Heart right ventricle (tissue), 16 donors: ENCODE measurements around the gene CTU2. TPM values are rescaled to one million over a fixed set of nuclear protein-coding genes. Genes with fewer than 3 reads are reported as not detected.

Source experiments
- ATAC-seq, 8 donors: fragments of 200-7000 bp; cut with Tn5 transposase; one replicate each; pipeline ENCODE4 v1.9.1; 2020; ENCODE audit warnings: mild to moderate bottlenecking in 8 of 8, moderate library complexity in 8 of 8, moderate number of reproducible peaks in 1 of 8
- DNase-seq, 2 donors: peaks; one replicate each; pipeline ENCODE4 v3.0.0-alpha.2; 2020
- H3K27ac ChIP-seq, 10 donors: fragments of 200-600 bp; sonication (generic) in 2 of 10; one replicate each; pipeline versions ENCODE4 v1.5.0 to v1.8.0; 2020 to 2022; ENCODE audit warnings: mild to moderate bottlenecking in 3 of 10
- H3K27me3 ChIP-seq, 7 donors: fragments of 200-600 bp; one replicate each; pipeline ENCODE4 v1.8.0; 2021 to 2022; ENCODE audit warnings: mild to moderate bottlenecking in 2 of 7
- H3K36me3 ChIP-seq, 9 donors: fragments of 200-600 bp; sonication (generic) in 1 of 9; one replicate each; pipeline versions ENCODE4 v1.5.0 to v1.8.0; 2020 to 2022; ENCODE audit warnings: mild to moderate bottlenecking in 2 of 9
- H3K4me1 ChIP-seq, 9 donors: fragments of 200-600 bp; sonication (generic) in 1 of 9; one replicate each; pipeline versions ENCODE4 v1.5.0 to v1.8.0; 2020 to 2022; ENCODE audit warnings: mild to moderate bottlenecking in 4 of 9
- H3K4me3 ChIP-seq, 10 donors: fragments of 200-600 bp; sonication (generic) in 2 of 10; one replicate each; pipeline versions ENCODE4 v1.5.0 to v1.8.0; 2020 to 2022; ENCODE audit warnings: mild to moderate bottlenecking in 7 of 10, moderate library complexity in 2 of 10
- H3K9me3 ChIP-seq, 11 donors: fragments of 200-600 bp in 10 of 11; sonication (generic) in 2 of 11; one replicate each; pipeline versions ENCODE4 v1.5.0 to v1.8.0; 2013 to 2022; ENCODE audit warnings: mild to moderate bottlenecking in 2 of 11, control low read depth in 1 of 11, moderate library complexity in 1 of 11
- CTCF ChIP-seq, 9 donors: fragments of 200-600 bp; sonication (generic) in 2 of 9; IDR thresholded peaks; one replicate each; pipeline versions ENCODE4 v1.5.0 to v1.8.0; 2021 to 2022; ENCODE audit warnings: antibody characterized with exemption in 9 of 9, mild to moderate bottlenecking in 5 of 9, moderate library complexity in 1 of 9
- WGBS, 2 donors: extraction: QIAGEN DNeasy Blood & Tissue Kit; methylation state at CpG; one replicate each; pipeline ENCODE4 v1.1.7; 2013; ENCODE audit warnings: inconsistent platforms in 1 of 2; 5-methylcytosine and 5-hydroxymethylcytosine counted together
- intact Hi-C, 10 donors: fragments of 100-400 bp; cut with DNase I; formaldehyde crosslinking; loops; one replicate each; pipeline versions ENCODE4 v1.11.1 to v1.14.2; 2022
- polyA plus RNA-seq, 2 donors: library from polyadenylated mRNA; stranded (reverse); fragments of 200-250 nt; gene quantifications; one replicate each; pipeline ENCODE4 v1.2.3, GENCODE V29; 2013
- total RNA-seq, 10 donors: library from RNA; stranded (reverse); fragmentation: NEBNext Ultra II Directional in 3 of 10; extraction: Animal tissue kit (Norgen Biotek cat#: 25700) in 3 of 10; gene quantifications; one replicate each; pipeline versions ENCODE4 v1.2.1 to v1.2.4, GENCODE V29; 2021 to 2023
- donor health status: Arrhythmogenic right ventricular cardiomyopathy.
- donor health status: ischemic (EF 13 %, LVEDD 7.1; RV severe dilation, severe dysfunction).
- donor health status: healthy with polysubstance abuse.
- donor health status: DM: no; HTN: yes; CAD: no.
- donor health status: DM: no; HTN: no; CAD: no.
- donor health status: ischemic (EF 25% LVEDD 6.9; RV normal size, moderate dysfunction).
- donor health status: ischemic (EF 25% LVEDD 5.7; RV mildly dilated, moderate dysfunction).
- donor health status: healthy.
- donor health status: DM: yes; HTN: yes; CAD: no.
- donor health status: Ischemic cardiomyopathy.
- donor health status: ischemic (EF 35%, LVEDD 5.7; RV mildly dilated, moderate dysfunction).
- donor health status: nonischemic (EF 11% LVEDD 7.7; RV severe dilation, severe dysfunction).
- donor health status: DM: yes; HTN: yes; CAD: no.
- donor health status: PGD.
- donor health status: ischemic (EF 29% LVEDD 5.4; RV normal size, mild dysfunction).
- donor health status: nonischemic (EF 23%, LVEDD 6.1; RV moderate dilation, normal function).

Gene CTU2
- total and polyA plus RNA-seq, 12 donors, result 11.8 to 22.6 (median 14.4) TPM

DNA sequence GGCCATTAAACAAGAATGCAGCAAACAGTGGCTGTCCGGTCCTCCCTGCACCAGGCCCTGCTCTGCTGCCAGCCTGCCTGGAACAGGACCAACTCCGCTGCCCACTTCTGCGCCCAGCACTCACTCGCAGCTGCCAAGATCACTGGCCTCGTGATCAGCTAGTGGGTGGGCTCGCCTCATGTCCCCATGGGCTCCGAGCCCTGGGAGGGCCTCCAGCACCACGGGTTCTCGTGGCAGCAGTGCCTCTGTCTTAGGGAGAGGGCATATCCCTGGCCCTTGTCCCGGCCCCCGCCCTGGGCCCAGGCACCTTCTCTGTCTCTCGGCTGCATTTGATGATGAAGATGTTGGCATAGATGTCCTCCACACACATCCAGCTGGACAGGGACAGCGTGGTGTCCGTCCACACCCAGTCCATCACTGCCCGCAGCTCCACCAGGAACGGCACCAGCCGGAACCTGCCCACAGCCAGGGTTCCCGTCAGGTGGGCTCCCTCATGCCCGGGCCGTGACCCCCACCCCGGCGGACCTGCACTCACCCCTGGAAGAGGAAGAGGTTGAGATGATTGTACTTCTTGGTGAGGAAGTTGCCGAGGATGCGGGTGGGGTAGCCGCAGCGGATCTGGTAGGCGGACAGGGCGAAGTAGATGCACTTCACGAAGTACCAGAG lies 13.1 kb downstream of the CTU2 start:
- DNase-seq, result peak; percentile 47 to 54
- no peak for TF ChIP-seq CTCF (IDR thresholded peaks at IDR 0.05)
- peaks cover 0 to 100% (median 43%) of the 10 kb centered on the region in 9 donors for H3K36me3 ChIP-seq
- H3K27me3 ChIP-seq, result no peaks in the 10 kb centered on the region
- no peak overlapping the region for H3K4me3 ChIP-seq
- no peaks in the 10 kb centered on the region for H3K9me3 ChIP-seq
- ATAC-seq, result peak in 7 of 8 donors; percentile 4 to 80 (median 50)
- WGBS, 2 donors, result 77 to 82% methylated on average over 29 of the region's 29 CpGs
- intact Hi-C loops, result no loop called here
- H3K27ac ChIP-seq, result peak overlapping the region in 1 of 10 donors; percentile 31
- no peaks in the 10 kb centered on the region for H3K4me1 ChIP-seq

DNA sequence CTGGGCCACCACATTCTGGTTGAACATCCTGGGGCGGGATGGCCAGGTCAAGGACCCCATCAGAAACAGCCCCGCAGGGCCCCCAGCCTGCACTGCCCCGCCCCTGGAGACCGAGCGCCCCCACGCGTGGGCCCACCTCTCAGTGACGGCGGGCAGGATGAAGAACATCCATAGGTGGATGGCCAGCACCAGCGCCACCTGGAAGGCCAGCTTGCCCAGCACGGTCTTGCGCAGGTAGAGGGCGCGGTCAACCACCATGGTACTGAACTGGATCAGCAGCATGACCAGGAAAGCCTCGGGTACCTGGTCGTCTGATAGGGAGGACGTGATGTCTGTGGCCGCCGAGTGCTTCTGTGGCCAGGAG lies 13.6 kb downstream of the CTU2 start:
- intact Hi-C loops, result no loop called here
- H3K9me3 ChIP-seq, result no peaks in the 10 kb centered on the region
- H3K4me1 ChIP-seq, result no peaks in the 10 kb centered on the region
- H3K4me3 ChIP-seq, result no peak overlapping the region
- WGBS, 2 donors, result 95 to 97% methylated on average over 19 of the region's 19 CpGs
- peak in 1 of 8 donors; percentile 2 for ATAC-seq
- no peak for TF ChIP-seq CTCF (IDR thresholded peaks at IDR 0.05)
- H3K36me3 ChIP-seq, result peaks cover 0 to 100% (median 38%) of the 10 kb centered on the region in 9 donors
- no peak for DNase-seq
- H3K27me3 ChIP-seq, result no peaks in the 10 kb centered on the region
- H3K27ac ChIP-seq, result no peak overlapping the region

GRCh38 chr16:88720396-88720970 lies 14.2 kb downstream of the CTU2 start:
- Histone ChIP-seq H3K27me3 (no peaks in the 10 kb centered on the region), H3K4me3 (no peak overlapping the region), H3K4me1 (no peaks in the 10 kb centered on the region), H3K27ac (no peak overlapping the region), H3K9me3 (no peaks in the 10 kb centered on the region), H3K36me3 (peaks cover 0 to 100% (median 34%) of the 10 kb centered on the region in 9 donors)
- DNase-seq (no peak), ATAC-seq (no peak)
- TF ChIP-seq CTCF (IDR thresholded peaks at IDR 0.05), result no peak
- intact Hi-C loops, result no loop called here
- WGBS, 2 donors, result 94 to 95% methylated on average over 23 of the region's 23 CpGs

GRCh38 chr16:88721236-88721635 lies 14.9 kb downstream of the CTU2 start:
- Histone ChIP-seq H3K27me3 (no peaks in the 10 kb centered on the region), H3K4me3 (no peak overlapping the region), H3K27ac (no peak overlapping the region), H3K9me3 (no peaks in the 10 kb centered on the region), H3K36me3 (peaks cover 0 to 100% (median 33%) of the 10 kb centered on the region in 9 donors), H3K4me1 (no peaks in the 10 kb centered on the region)
- DNase-seq (no peak), ATAC-seq (no peak)
- 96 to 97% methylated on average over 17 of the region's 17 CpGs for WGBS, 2 donors
- no peak for TF ChIP-seq CTCF (IDR thresholded peaks at IDR 0.05)
- intact Hi-C loops, result no loop called here
